Neuron (in vitro differentiated cells): ENCODE results near the gene TBCCD1.
"Not testable (repeated sequence)": the region's sequence is repeated elsewhere in the genome, so short reads cannot be mapped to it uniquely, and the experiment has no call there.

Experiments used
- H2AFZ ChIP-seq: one replicate; pipeline ENCODE4 v1.6.1; 2013; ENCODE audit warnings: low read depth, mild to moderate bottlenecking, inconsistent platforms, low read length, moderate library complexity
- H3K27me3 ChIP-seq: one replicate; pipeline ENCODE4 v1.6.1; 2013; ENCODE audit warnings: low read length; ENCODE audit not compliant: insufficient read depth
- H3K36me3 ChIP-seq: one replicate; pipeline ENCODE4 v1.6.1; 2013; ENCODE audit warnings: low read length; ENCODE audit not compliant: insufficient read depth
- H3K4me1 ChIP-seq: one replicate; pipeline ENCODE4 v1.6.1; 2013; ENCODE audit warnings: low read length; ENCODE audit not compliant: insufficient read depth
- H3K4me3 ChIP-seq: 2 replicates; pipeline ENCODE4 v1.5.1; 2013; ENCODE audit warnings: mild to moderate bottlenecking, low read length, moderate library complexity
- H3K9me3 ChIP-seq: one replicate; pipeline ENCODE4 v1.6.1; 2013; ENCODE audit warnings: low read length

TBCCD1 gene

DNA sequence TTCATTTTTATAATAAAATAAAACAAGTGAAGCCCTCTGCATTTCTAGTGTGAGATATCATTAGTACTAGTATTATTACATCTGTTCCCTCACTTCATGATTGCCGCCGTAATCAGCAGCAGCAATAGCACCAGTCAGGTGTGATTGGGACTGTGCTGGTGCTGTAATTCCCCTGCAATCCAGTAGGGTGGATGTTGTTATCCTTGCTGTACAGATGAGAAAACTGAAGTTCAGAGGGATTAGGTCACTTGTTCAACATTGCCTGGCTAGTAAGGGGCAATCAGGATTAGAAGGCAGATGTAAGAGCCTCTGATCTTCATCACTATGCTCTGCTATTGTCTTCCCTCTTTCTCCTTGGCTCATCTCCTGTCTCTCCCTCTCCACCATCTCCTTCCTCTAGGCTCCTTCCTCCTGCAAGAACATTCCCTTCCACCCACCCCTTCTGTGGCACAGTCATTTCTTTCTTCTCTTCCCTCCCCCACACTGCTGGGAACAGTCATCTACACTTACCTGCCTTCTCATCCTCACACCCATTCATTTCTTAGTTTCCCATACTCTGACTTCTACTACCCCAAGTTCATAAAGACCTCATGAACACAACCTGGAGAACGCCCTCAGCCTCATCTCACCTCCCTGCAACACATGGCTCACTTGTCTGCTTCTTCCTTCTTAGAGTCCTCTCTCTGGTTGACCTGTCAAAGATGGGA, 52.7 kb downstream of the TBCCD1 start:
- no peak overlapping the region for H3K4me3 ChIP-seq
- no peak overlapping the region for H2AFZ ChIP-seq
- H3K4me1 ChIP-seq: peaks cover 10% of the 10 kb centered on the region
- no peaks in the 10 kb centered on the region for H3K27me3 ChIP-seq
- H3K36me3 ChIP-seq: no peaks in the 10 kb centered on the region
- H3K9me3 ChIP-seq: no peaks in the 10 kb centered on the region

DNA sequence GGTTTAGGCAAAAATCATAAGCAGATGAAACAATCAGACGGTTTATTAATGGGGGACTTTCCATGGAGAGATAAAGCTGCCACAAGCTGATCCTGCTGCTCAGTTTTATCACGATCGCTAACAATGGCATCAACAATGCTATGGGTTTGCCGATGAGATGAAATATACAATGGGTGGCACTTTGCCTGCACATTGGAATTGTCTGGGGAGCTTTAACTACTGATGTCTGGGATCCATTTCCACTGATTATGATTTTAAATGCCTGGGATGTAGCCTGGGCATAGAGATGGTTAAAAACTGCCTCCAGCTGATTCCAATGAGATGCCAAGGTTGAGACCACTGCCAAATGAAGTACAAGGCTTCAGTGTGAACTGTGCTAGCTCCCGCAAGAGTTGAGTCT, 53.8 kb downstream of the TBCCD1 start:
- no peaks in the 10 kb centered on the region for H3K9me3 ChIP-seq
- peaks cover 10% of the 10 kb centered on the region for H3K4me1 ChIP-seq
- no peak overlapping the region for H3K4me3 ChIP-seq
- H3K36me3 ChIP-seq: no peaks in the 10 kb centered on the region
- H2AFZ ChIP-seq: no peak overlapping the region
- no peaks in the 10 kb centered on the region for H3K27me3 ChIP-seq

DNA sequence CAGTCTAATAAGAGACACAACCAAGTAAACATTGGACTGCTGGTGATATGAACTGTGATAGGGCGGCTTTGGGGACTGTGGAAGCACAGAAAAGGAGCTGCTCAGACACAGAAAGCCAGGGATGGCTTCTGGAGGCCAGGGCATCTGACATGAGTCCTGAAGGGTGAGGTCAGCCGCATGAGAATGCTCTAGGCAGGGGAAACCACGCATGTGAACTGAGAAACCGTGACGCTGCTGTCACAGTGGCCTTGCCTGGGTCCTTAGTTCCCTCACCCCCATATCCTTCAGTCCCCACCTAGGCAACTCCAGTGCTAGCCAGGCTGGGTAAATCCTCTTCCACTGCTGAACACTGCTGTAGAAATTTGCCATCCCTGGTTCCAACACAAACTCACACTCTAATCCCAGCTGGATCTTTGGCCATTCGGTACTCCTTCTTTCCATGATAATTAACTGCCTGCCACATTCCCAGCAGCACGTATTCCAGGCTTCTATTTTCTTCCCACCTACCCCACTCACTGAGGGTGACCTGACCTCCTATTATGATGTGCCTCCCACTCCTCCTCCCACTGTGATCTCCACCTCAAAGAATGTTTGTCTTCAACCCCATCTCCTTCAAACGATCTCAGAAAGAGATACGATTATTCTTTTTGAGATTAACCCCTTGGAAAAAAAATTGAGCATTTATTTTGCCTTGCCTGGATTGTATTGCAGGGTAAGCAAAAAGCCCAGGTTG, 54.4 kb downstream of the TBCCD1 start:
- Histone ChIP-seq H2AFZ (no peak overlapping the region), H3K4me3 (no peak overlapping the region), H3K27me3 (no peaks in the 10 kb centered on the region), H3K4me1 (peaks cover 10% of the 10 kb centered on the region), H3K36me3 (no peaks in the 10 kb centered on the region), H3K9me3 (no peaks in the 10 kb centered on the region)

DNA sequence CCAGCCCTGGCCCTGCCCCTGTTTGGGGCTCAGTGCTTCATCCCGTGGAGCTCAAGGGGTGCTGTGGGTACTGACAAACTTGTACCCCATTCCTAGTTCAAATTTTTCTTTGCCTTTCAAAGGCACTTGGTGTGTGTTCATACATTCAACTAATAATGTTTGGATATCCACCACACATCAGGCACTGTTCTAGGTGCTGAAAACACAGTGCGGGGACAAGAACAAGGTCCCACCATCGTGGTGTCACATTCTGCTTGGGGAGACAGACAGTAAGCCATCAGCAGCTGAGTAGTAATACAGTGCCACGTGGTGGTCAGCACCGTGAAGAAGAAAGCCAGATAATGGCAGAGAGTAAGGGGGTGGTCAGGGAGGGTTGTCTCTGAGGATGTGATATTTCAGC, 55.4 kb downstream of the TBCCD1 start:
- Histone ChIP-seq H2AFZ (no peak overlapping the region), H3K36me3 (no peaks in the 10 kb centered on the region), H3K9me3 (no peaks in the 10 kb centered on the region), H3K27me3 (no peaks in the 10 kb centered on the region), H3K4me3 (no peak overlapping the region), H3K4me1 (peaks cover 10% of the 10 kb centered on the region)

DNA sequence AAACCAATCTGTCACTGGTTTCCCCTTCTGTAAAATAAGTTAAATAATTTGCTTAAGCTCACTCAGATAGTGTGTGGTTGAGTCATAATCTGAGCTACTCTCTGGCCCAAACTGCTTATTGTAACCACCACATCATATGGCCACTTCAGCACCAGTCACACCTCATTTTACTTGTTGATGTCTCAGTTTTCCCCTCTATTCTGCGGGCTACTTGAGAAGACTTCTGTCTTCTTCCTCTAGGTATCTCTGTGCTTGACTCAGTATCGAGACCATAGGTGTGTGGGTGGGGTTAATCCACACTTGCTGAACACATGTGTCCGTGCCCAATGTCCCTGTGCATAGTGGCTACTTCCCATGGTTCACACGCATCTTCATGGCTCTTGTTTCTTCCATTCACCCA, 55.9 kb downstream of the TBCCD1 start:
- no peaks in the 10 kb centered on the region for H3K27me3 ChIP-seq

DNA sequence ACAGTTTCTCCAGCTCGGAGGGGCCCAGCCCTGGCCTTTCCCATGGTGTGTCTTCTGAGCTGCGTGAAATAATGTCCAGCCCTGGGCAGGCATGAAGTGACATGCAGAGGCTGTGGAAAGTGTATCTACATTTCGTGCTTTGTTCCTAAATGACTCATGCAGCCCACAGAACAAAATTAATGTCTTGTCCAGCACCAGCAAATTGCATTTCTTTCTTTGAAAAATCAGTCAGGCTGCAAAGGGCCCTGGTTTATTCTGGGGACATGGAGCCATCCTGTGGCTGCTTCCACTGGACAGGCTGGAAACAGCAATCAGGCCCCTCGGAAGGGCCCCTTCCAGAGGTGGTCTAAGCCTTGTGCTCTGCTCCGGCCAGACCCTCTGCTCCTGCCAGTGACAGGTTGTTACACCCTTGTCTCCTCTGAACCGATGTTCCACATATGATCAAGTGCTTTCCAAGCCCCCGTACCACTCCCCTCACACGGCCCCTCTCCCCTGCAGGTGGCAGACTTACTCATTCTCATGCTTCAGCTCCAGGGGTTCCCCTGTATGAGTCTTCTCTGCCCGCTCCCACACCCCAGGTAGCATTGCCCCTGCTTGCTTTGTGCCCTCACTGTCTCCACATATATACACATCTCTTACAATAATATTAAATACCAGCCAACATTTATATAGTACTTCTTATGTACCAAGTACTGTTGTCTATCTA, 56.6 kb downstream of the TBCCD1 start:
- no peaks in the 10 kb centered on the region for H3K36me3 ChIP-seq
- no peak overlapping the region for H3K4me3 ChIP-seq
- peaks cover 10% of the 10 kb centered on the region for H3K4me1 ChIP-seq
- H2AFZ ChIP-seq: no peak overlapping the region
- H3K27me3 ChIP-seq: no peaks in the 10 kb centered on the region
- no peaks in the 10 kb centered on the region for H3K9me3 ChIP-seq

More for the DNA sequence above, 55.9 kb downstream of the TBCCD1 start:
- no peaks in the 10 kb centered on the region for H3K9me3 ChIP-seq
- no peaks in the 10 kb centered on the region for H3K36me3 ChIP-seq
- no peak overlapping the region for H3K4me3 ChIP-seq
- no peak overlapping the region for H2AFZ ChIP-seq
- H3K4me1 ChIP-seq: peaks cover 10% of the 10 kb centered on the region

DNA sequence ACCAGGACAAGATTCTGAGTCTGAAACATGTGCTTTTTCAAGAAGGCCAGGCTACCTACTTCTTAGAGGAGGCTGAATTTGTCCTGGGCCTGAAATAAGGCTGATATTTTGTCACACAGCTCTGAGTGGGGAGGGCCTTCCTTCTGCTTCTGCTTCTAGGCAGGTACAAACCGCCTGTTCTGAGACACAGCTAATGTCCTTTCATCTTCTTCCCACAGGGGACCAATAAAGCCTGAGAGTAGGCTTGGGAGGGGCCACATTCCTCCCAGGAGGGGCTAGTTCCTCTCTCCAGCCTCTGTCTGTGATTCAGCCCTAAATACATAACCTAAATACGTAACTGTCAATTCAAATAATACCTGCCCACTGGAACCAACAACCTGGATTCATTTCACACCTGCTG, 57.7 kb downstream of the TBCCD1 start:
- Histone ChIP-seq H2AFZ (no peak overlapping the region), H3K36me3 (no peaks in the 10 kb centered on the region), H3K9me3 (no peaks in the 10 kb centered on the region), H3K4me1 (peaks cover 10% of the 10 kb centered on the region), H3K4me3 (no peak overlapping the region), H3K27me3 (no peaks in the 10 kb centered on the region)

DNA sequence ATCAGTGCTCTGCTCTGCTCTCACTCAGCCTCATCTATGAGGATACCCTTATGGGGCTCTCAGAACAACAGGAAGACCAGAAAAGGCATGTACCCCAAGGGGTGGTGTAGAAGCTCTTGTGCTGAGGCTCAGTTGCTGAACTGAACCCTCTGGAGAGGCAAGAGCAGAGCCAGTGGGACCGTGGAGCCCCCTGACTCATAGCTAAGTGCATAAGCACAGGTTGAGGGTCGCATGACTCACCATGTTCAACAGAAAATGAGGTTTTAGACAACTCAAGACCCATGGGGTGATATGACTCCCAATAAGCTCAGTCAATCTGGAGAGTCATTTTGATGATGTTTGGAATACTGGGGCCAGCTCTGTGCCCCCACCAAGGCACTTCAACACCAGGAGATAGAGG, 60.3 kb downstream of the TBCCD1 start:
- H3K36me3 ChIP-seq: no peaks in the 10 kb centered on the region
- no peaks in the 10 kb centered on the region for H3K27me3 ChIP-seq

DNA sequence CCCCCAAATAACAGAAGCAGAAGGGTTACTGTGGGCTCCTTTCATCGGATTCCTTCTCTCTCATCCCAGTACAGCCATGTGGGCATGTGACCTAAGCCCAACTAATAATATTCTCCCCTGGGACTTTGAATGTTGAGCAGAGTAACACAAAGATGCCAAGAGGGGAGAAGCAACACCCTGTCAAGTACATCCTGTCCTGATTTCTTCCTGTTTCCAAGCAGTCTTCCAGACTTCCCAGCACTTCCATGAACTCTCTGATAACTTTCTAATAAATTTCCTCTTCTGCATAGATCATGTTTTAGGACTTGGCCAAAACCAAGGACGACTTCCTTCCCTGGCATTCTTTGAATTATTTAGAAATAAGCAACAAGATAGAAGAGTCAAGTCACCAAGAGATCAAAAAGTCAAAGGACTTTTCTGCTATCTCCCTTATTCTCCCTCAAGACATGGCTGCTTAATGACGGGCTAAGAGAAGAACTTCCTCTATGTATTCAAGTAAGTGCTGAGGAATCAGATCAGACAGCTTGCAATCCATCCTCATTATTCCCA, 60.9 kb downstream of the TBCCD1 start:
- Histone ChIP-seq H3K9me3 (no peaks in the 10 kb centered on the region), H2AFZ (no peak overlapping the region), H3K4me1 (peaks cover 2% of the 10 kb centered on the region), H3K4me3 (no peak overlapping the region), H3K27me3 (no peaks in the 10 kb centered on the region), H3K36me3 (no peaks in the 10 kb centered on the region)

More for the DNA sequence above, 60.3 kb downstream of the TBCCD1 start:
- H3K4me3 ChIP-seq: no peak overlapping the region
- H3K9me3 ChIP-seq: no peaks in the 10 kb centered on the region
- no peak overlapping the region for H2AFZ ChIP-seq
- H3K4me1 ChIP-seq: peaks cover 2% of the 10 kb centered on the region

DNA sequence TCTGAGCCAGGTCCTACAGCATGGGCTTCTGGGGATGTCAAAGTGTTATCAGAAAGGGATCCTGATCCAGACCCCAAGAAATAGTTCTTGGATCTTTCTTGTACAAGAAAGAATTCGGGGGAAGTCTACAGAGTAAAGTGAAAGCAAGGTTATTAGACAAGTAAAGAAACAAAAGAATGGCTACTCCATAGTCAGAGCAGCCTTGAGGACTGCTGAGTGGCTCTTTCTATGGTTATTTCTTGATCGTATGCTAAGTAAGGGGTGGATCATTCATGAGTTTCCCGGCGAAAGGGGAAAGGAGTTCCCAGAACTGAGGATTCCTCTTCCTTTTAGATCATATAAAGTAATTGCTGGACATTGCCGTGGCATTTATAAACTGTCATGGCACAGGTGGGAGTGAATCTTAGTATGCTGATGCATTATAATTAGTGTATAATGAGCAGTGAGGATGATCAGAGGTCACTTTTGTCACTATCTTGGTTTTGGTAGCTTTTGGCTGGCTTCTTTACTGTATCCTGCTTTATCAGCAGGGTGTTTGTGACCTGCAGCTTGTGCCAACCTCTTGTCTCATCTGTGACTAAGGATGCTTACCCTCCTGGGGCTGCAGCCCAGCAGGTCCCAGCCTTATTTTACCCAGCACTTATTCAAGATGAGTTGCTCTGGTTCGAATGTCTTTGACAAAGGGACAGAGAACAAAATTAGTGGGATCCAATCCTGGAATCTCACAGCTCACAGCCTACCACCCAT, 64.0 kb downstream of the TBCCD1 start:
- H3K9me3 ChIP-seq: no peaks in the 10 kb centered on the region
- no peak overlapping the region for H3K4me3 ChIP-seq

DNA sequence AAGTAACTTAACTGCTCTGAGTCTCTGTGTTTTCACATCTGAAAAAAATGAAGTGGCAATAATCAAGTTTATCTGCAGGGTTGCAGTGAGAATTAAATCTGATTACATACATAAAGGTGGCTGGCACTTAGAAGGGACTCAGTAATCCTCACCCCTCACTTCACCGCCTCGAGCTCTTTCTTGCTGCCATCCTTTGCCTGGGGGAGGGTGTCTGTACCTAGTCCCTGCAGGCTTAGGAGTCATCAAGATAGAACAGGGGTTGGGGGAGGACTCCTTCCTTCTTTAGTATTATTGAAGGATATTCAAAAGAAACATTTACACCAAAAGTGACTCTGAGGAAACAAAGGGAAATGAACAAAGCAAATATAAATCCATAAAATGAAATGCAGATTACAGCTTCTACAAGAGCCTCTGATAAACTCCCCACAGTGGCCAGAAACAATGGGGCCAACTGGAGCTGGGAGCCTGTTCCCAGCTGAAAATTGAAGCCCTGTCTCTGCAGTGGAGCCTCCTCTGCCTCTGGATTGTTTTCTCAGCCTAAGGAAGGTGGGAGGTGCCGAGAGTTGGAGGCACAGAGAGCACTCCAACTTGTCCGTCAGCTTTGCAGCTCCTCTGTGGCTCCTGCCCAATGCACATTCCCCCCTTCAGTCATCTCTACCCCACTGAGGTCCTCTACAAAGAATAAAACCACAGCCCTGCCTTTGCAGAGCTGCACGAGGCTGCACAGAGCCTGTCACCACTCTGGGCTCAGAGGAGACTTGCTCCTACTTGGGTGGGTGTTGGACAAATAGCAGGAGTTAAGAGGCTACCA, 64.8 kb downstream of the TBCCD1 start:
- no peaks in the 10 kb centered on the region for H3K27me3 ChIP-seq
- no peaks in the 10 kb centered on the region for H3K36me3 ChIP-seq
- peaks cover 2% of the 10 kb centered on the region for H3K4me1 ChIP-seq
- H3K4me3 ChIP-seq: no peak overlapping the region
- H2AFZ ChIP-seq: no peak overlapping the region
- H3K9me3 ChIP-seq: no peaks in the 10 kb centered on the region

More for the DNA sequence above, 64.0 kb downstream of the TBCCD1 start:
- H2AFZ ChIP-seq: no peak overlapping the region
- peaks cover 2% of the 10 kb centered on the region for H3K4me1 ChIP-seq
- no peaks in the 10 kb centered on the region for H3K36me3 ChIP-seq
- no peaks in the 10 kb centered on the region for H3K27me3 ChIP-seq

DNA sequence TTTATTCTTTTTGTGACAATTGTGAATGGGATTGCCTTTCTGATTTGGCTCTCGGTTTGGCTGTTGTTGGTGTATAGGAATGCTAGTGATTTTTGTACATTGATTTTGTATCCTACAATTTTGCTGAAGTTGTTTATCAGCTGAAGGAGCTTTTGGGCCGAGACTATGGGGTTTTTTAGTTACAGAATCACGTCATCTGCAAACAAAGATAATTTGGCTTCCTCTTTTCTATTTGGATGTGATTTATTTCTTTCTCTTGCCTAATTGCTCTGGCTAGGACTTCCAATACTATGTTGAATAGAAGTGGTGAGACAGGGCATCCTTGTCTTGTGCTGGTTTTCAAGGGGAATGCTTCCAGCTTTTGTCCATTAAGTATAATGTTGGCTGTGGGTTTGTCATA, 67.2 kb downstream of the TBCCD1 start:
- H3K36me3 ChIP-seq, H3K4me3 ChIP-seq, H3K9me3 ChIP-seq, H3K27me3 ChIP-seq, H2AFZ ChIP-seq: not testable (repeated sequence)
- peaks cover 10% of the 10 kb centered on the region for H3K4me1 ChIP-seq
